ENCODE results near the gene SLC8B1.

- TF ChIP-seq CTCF (IDR thresholded peaks at IDR 0.05) (no peak), POLR2A (IDR thresholded peaks at IDR 0.05) (no peak)
These were observed 63.5 kb downstream of the SLC8B1 start for GRCh38 chr12:113271466-113271852.
